ENCODE data around the gene HSD17B3. TPM values are rescaled to one million over a fixed set of nuclear protein-coding genes. Genes with fewer than 3 reads are reported as not detected.

HSD17B3 gene
- total RNA-seq, 1 donor from 2014 or later = not detected

GRCh38 chr9:96209407-96210271 lies 92.3 kb downstream of the HSD17B3 start:
- Mint-ChIP-seq H3K9me3 (no peaks in the 10 kb centered on the region), H3K36me3 (ENCODE audit: low read depth) (no peaks in the 10 kb centered on the region), H3K4me3 (no peak overlapping the region), H3K27ac (no peak overlapping the region), H3K27me3 (peaks cover 8% of the 10 kb centered on the region), H3K4me1 (no peaks in the 10 kb centered on the region)
- DNase-seq = no peak
- ATAC-seq (ENCODE audit: low read depth) = no peak
- ChIA-PET CTCF (interaction anchor here (1.8 kb wide), 1 partner anchor 8 kb away, joined by 6 read pairs; no protein-coding TSS in a partner anchor), POLR2A (no interaction called here)
- TF ChIP-seq, protein P1, sequence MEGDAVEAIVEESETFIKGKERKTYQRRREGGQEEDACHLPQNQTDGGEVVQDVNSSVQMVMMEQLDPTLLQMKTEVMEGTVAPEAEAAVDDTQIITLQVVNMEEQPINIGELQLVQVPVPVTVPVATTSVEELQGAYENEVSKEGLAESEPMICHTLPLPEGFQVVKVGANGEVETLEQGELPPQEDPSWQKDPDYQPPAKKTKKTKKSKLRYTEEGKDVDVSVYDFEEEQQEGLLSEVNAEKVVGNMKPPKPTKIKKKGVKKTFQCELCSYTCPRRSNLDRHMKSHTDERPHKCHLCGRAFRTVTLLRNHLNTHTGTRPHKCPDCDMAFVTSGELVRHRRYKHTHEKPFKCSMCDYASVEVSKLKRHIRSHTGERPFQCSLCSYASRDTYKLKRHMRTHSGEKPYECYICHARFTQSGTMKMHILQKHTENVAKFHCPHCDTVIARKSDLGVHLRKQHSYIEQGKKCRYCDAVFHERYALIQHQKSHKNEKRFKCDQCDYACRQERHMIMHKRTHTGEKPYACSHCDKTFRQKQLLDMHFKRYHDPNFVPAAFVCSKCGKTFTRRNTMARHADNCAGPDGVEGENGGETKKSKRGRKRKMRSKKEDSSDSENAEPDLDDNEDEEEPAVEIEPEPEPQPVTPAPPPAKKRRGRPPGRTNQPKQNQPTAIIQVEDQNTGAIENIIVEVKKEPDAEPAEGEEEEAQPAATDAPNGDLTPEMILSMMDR (IDR thresholded peaks at IDR 0.05) = no peak
- intact Hi-C loops (cut with micrococcal nuclease) = loop anchor here (10.0 kb wide), 1 partner anchor 1425 kb away; no protein-coding TSS in a partner anchor

DNA sequence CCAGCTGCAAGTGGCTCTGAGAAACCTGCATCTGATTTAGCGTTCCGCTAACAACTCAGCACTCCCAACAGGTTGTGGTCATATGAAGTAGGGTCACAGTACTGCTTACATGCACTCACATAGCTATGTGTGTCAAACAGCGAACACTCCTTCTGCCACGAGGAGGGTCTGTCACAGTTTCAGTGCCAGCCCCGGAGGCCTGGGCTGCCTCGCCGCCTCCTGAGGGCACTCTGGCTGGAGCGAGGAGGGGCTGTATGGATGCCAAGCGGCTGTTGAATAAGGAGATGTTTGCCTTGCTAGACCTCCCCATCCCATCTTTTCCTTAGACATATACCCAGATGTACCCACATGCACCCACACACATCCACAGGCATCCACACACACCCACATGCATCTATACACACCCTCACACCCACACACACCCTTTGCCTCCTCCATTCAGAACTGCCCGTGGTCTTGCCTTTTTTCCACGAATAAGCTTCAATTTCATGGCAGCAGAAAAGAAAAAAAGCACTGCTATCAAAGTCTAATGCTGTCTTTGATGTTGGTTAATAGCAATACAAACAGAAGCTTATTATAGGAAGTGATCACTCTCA lies 95.7 kb downstream of the HSD17B3 start:
- ATAC-seq (ENCODE audit: low read depth) (no peak), DNase-seq (no peak)
- intact Hi-C loops (cut with micrococcal nuclease) = no loop called here
- Mint-ChIP-seq H3K4me3 (no peak overlapping the region), H3K27me3 (no peaks in the 10 kb centered on the region), H3K9me3 (no peaks in the 10 kb centered on the region), H3K36me3 (ENCODE audit: low read depth) (no peaks in the 10 kb centered on the region), H3K4me1 (no peaks in the 10 kb centered on the region), H3K27ac (no peak overlapping the region)
- POLR2A ChIA-PET = no interaction called here
- TF ChIP-seq, protein P1 (IDR thresholded peaks at IDR 0.05) = no peak
- CTCF ChIA-PET = no interaction called here

DNA sequence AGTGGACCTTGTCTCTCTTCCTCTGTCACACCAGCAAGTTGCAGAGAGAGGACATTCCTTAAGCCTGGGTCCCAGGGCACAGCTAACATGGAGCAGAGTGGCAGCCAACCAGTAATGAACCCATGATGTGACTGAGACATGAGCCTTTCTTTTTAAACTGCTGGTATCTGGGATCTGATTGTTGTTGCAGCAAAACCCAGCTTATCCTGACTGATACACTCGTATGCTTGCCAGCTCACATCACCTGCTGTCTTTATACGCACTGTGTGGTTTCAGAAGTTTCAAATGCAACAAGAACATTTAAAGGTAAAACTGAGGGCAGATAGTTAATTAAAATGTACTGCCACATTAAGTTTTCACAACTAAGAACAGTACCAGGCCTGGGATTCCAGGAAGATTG lies 97.1 kb downstream of the HSD17B3 start:
- Mint-ChIP-seq H3K36me3 (ENCODE audit: low read depth) (no peaks in the 10 kb centered on the region), H3K27ac (no peak overlapping the region), H3K4me3 (no peak overlapping the region), H3K9me3 (no peaks in the 10 kb centered on the region), H3K4me1 (no peaks in the 10 kb centered on the region), H3K27me3 (no peaks in the 10 kb centered on the region)
- ATAC-seq (ENCODE audit: low read depth) = no peak
- ChIA-PET CTCF (no interaction called here), POLR2A (no interaction called here)
- DNase-seq = no peak
- TF ChIP-seq, protein P1 (IDR thresholded peaks at IDR 0.05) = no peak
- intact Hi-C loops (cut with micrococcal nuclease) = no loop called here

DNA sequence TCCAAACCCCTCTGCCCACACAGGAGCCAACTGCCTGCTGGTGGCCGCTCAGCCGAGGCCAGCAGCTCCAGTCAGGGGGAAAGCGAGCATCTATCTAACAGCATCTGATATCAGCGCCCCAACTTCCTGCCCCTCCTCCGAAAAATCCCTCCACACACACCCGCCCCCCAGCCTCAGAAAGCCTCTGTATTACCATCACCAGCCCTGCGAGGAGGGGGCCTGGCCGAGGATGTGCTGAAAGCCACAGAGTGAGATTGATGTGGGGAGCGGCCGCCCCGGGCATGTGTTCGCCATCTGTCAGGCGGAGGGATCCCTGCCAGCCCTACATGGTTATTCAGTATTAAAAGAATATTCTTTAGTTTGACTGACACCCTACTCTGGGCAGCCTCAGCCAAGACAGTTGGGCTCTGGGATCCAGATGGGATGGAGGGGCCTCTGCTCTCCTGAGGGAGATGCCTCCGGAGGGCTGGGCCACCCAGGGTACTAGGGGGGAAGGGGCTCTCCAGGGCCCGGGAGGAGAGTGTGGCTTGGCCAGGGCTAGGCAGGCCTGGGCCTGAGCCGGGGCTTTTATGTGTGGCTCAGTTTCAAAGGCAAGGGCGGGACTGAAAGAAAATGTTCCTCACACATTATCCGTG lies 98.0 kb downstream of the HSD17B3 start:
- H3K4me1 Mint-ChIP-seq = no peaks in the 10 kb centered on the region
- H3K36me3 Mint-ChIP-seq (ENCODE audit: low read depth) = no peaks in the 10 kb centered on the region
- CTCF ChIA-PET = no interaction called here
- POLR2A ChIA-PET = no interaction called here
- intact Hi-C loops (cut with micrococcal nuclease) = no loop called here
- no peaks in the 10 kb centered on the region for H3K27me3 Mint-ChIP-seq
- no peak overlapping the region for H3K27ac Mint-ChIP-seq
- DNase-seq = no peak
- no peaks in the 10 kb centered on the region for H3K9me3 Mint-ChIP-seq
- TF ChIP-seq, protein P1 (IDR thresholded peaks at IDR 0.05) = no peak
- ATAC-seq (ENCODE audit: low read depth) = no peak
- no peak overlapping the region for H3K4me3 Mint-ChIP-seq

All from activated B cell treated with CpG ODN at 0.5 μM for 24 hours (primary cell).